GM12878 (cell line): ENCODE results near the gene FBF1. TPM values are rescaled to one million over a fixed set of nuclear protein-coding genes. Genes with fewer than 3 reads are reported as not detected.

Experiments
- BHLHE40 ChIP-seq, 2 experiments: fragments of 450-650 bp in 1 of 2; IDR thresholded peaks; 2 replicates each; pipeline ENCODE4 v1.6.1; 2011 to 2017; ENCODE audit warnings: low read depth in 2 of 2, borderline replicate concordance in 1 of 2, improper control_type of control experiment in 1 of 2, low read length in 1 of 2, mild to moderate bottlenecking in 1 of 2
- CHD1 ChIP-seq: IDR thresholded peaks from 2 replicates; pipeline ENCODE4 v1.6.1; 2012; ENCODE audit warnings: low read depth, low read length, improper control_type of control experiment
- CHD4 ChIP-seq: fragments of 200-600 bp; sonication (generic); IDR thresholded peaks from 2 replicates; pipeline ENCODE4 v1.6.1; 2016; ENCODE audit warnings: mild to moderate bottlenecking
- CREB1 ChIP-seq: IDR thresholded peaks from 2 replicates; pipeline ENCODE4 v1.6.1; 2012; ENCODE audit warnings: low read depth, mild to moderate bottlenecking, inconsistent platforms
- CREM ChIP-seq: IDR thresholded peaks from 2 replicates; pipeline ENCODE4 v1.6.1; 2014; ENCODE audit warnings: antibody characterized with exemption, low read depth
- EED ChIP-seq: sonication (generic); IDR thresholded peaks from 2 replicates; pipeline ENCODE4 v1.6.1; 2016; ENCODE audit warnings: antibody characterized with exemption, low read depth
- EP300 ChIP-seq, 2 experiments: fragments of 150-350 bp in 1 of 2; IDR thresholded peaks; 2 replicates each; pipeline ENCODE4 v1.6.1; 2011 to 2012; ENCODE audit warnings: low read depth in 2 of 2, low read length in 2 of 2, borderline replicate concordance in 1 of 2, improper control_type of control experiment in 1 of 2, inconsistent platforms in 1 of 2; ENCODE audit not compliant: control insufficient read depth in 1 of 2
- ETV6 ChIP-seq, 2 experiments: fragments of 450-650 bp in 1 of 2; IDR thresholded peaks in 1 of 2; conservative IDR thresholded peaks in 1 of 2; 2 replicates each; pipeline ENCODE4 v1.6.1; 2014; ENCODE audit warnings: antibody characterized with exemption in 1 of 2, borderline replicate concordance in 1 of 2, low read depth in 1 of 2, mild to moderate bottlenecking in 1 of 2, moderate library complexity in 1 of 2
- GABPA ChIP-seq: IDR thresholded peaks from 2 replicates; pipeline ENCODE4 v1.6.1; 2014; ENCODE audit warnings: antibody characterized with exemption, low read depth, mild to moderate bottlenecking, inconsistent platforms
- HDGF ChIP-seq: fragments of 450-650 bp; IDR thresholded peaks from 2 replicates; pipeline ENCODE4 v1.6.1; 2016; ENCODE audit warnings: antibody characterized with exemption
- IKZF1 ChIP-seq: fragments of 450-650 bp; conservative IDR thresholded peaks from 2 replicates; pipeline ENCODE4 v1.6.1; 2017; ENCODE audit warnings: antibody characterized with exemption, mild to moderate bottlenecking
- IRF5 ChIP-seq: fragments of 450-650 bp; IDR thresholded peaks from 2 replicates; pipeline ENCODE4 v1.6.1; 2017; ENCODE audit warnings: borderline replicate concordance
- MYB ChIP-seq: fragments of 150-350 bp; IDR thresholded peaks from 2 replicates; pipeline ENCODE4 v1.6.1; 2014; ENCODE audit warnings: mild to moderate bottlenecking, low read depth, low read length, borderline replicate concordance
- NR2F1 ChIP-seq: fragments of 450-650 bp; conservative IDR thresholded peaks from 2 replicates; pipeline ENCODE4 v1.6.1; 2017; ENCODE audit warnings: mild to moderate bottlenecking
- RELA ChIP-seq: fragments of 450-650 bp; IDR thresholded peaks from 2 replicates; pipeline ENCODE4 v1.8.0; 2014; ENCODE audit warnings: borderline replicate concordance; ENCODE audit not compliant: partially characterized antibody
- RELB ChIP-seq: fragments of 450-650 bp; IDR thresholded peaks from 2 replicates; pipeline ENCODE4 v1.6.1; 2017; ENCODE audit warnings: low read depth, mild to moderate bottlenecking, moderate library complexity
- SPI1 ChIP-seq: IDR thresholded peaks from 2 replicates; pipeline ENCODE4 v1.6.1; 2011; ENCODE audit warnings: low read depth, mild to moderate bottlenecking, low read length, moderate library complexity, borderline replicate concordance; ENCODE audit not compliant: insufficient read depth
- YBX1 ChIP-seq: fragments of 450-650 bp; IDR thresholded peaks from 2 replicates; pipeline ENCODE4 v1.6.1; 2016; ENCODE audit warnings: antibody characterized with exemption
- ZBED1 ChIP-seq: IDR thresholded peaks from 2 replicates; pipeline ENCODE4 v1.6.1; 2016; ENCODE audit warnings: borderline replicate concordance
- polyA plus RNA-seq, 11 experiments: library from polyadenylated mRNA; depleted of rRNA in 4 of 11; unstranded in 6 of 11; stranded (reverse) in 5 of 11; fragments of >200 nt; fragmentation: Nextera tagmentation in 4 of 11; fragmentation: Illumina TruSeq in 1 of 11; extraction: Ambion mirVana in 4 of 11; extraction: Trizol in 1 of 11; gene quantifications; 1 replicate in 1 of 11; 2 replicates in 10 of 11; pipeline versions ENCODE4 v1.2.1 to v1.2.3, GENCODE V29; 2011 to 2016; ENCODE audit warnings: inconsistent platforms in 2 of 11, missing spikeins in 2 of 11, low read depth in 1 of 11
- total RNA-seq, 4 experiments: library from RNA; depleted of rRNA in 3 of 4; stranded (reverse); fragments of >200 nt in 3 of 4; fragmentation: Illumina TruSeq in 1 of 4; extraction: Trizol in 1 of 4; gene quantifications; 2 replicates each; pipeline versions ENCODE4 v1.2.1 to v1.2.3, GENCODE V29; 2013 to 2021
- TF ChIP-seq, protein P1 (sequence below): fragments of 450-650 bp; IDR thresholded peaks from 2 replicates; pipeline ENCODE4 v1.6.1; 2016; ENCODE audit warnings: mild to moderate bottlenecking, moderate library complexity, borderline replicate concordance

Gene FBF1
- total and polyA plus RNA-seq, 10 of the 15 experiments (the other 5 are each of a cell fraction or from before 2014, with no cell fraction given): 0.29 to 15.0 (median 7.0) TPM

DNA sequence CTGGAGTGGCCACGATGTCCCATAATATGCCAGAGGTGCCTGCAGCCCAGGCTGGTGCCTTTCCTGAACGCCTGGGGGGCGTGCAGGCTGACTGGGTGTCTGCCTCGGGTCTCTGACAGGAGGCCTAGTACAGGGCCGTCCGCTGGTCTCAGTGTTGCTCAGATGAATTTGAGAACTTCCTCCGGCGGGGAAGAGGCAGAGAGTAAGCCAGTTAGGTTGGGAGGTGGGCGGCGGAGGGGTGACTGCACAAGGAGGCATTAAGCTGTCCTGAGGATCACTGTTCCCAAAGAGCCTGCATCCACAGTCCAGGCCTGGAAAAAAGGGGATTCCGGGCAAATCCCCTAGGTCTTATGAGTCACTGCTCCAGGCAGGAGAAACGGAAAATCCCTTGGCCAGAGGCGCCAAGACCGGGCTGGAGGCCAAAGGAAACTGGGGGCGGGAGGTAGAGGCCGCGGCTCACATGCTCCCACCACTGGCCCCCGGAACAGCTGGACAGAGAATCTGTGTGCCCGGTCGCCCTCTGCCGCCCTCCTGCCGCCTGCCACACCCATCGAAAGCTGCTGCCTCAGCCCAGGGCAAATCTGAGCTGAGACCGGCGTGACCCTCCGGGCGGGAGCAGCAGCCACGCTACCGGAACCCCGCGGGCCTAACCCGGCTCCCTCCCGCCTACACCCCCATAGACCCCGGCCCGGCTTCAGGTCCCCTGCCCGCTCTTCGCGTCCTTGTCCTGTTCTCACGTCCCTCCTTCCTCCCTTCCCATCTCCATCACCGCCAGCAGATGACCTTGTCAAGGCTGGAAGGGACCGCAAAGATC lies 63.7 kb downstream of the FBF1 start (continued):
- TF ChIP-seq, protein P1, sequence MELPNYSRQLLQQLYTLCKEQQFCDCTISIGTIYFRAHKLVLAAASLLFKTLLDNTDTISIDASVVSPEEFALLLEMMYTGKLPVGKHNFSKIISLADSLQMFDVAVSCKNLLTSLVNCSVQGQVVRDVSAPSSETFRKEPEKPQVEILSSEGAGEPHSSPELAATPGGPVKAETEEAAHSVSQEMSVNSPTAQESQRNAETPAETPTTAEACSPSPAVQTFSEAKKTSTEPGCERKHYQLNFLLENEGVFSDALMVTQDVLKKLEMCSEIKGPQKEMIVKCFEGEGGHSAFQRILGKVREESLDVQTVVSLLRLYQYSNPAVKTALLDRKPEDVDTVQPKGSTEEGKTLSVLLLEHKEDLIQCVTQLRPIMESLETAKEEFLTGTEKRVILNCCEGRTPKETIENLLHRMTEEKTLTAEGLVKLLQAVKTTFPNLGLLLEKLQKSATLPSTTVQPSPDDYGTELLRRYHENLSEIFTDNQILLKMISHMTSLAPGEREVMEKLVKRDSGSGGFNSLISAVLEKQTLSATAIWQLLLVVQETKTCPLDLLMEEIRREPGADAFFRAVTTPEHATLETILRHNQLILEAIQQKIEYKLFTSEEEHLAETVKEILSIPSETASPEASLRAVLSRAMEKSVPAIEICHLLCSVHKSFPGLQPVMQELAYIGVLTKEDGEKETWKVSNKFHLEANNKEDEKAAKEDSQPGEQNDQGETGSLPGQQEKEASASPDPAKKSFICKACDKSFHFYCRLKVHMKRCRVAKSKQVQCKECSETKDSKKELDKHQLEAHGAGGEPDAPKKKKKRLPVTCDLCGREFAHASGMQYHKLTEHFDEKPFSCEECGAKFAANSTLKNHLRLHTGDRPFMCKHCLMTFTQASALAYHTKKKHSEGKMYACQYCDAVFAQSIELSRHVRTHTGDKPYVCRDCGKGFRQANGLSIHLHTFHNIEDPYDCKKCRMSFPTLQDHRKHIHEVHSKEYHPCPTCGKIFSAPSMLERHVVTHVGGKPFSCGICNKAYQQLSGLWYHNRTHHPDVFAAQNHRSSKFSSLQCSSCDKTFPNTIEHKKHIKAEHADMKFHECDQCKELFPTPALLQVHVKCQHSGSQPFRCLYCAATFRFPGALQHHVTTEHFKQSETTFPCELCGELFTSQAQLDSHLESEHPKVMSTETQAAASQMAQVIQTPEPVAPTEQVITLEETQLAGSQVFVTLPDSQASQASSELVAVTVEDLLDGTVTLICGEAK: no peak
- TF ChIP-seq CREB1 (no peak), HDGF (0 out of 2 replicates have a peak, but pooled peaks have one; percentile 46), CHD4 (no peak), MYB (no peak), BHLHE40 (IDR thresholded peaks at IDR 0.05; ENCODE audit: borderline replicate concordance in 1 of 2, low read depth in 2 of 2, low read length in 1 of 2) (peak in 1 of 2 experiments; percentile 4; a peak in 1 of 4 replicates), YBX1 (no peak), IRF5 (no peak), CREM (no peak), ETV6 (conservative IDR thresholded peaks at IDR 0.05 in 1 of 2, IDR thresholded peaks at IDR 0.05 in 1 of 2; ENCODE audit: borderline replicate concordance in 1 of 2, low read depth in 1 of 2) (no peak), NR2F1 (no peak; the same call in 1 of the 2 replicates), ZBED1 (no peak), RELA (no peak), SPI1 (no peak), EP300 (IDR thresholded peaks at IDR 0.05; ENCODE audit: borderline replicate concordance in 1 of 2, control insufficient read depth in 1 of 2, low read depth in 2 of 2, low read length in 2 of 2) (no peak), IKZF1 (peak; percentile 76), EED (peak; percentile 41; the same call in 1 of the 2 replicates), GABPA (no peak), RELB (peak; percentile 63; the same call in 1 of the 2 replicates), CHD1 (no peak)
